ENCODE measurements around the gene SPATA24. TPM values are rescaled to one million over a fixed set of nuclear protein-coding genes. Genes with fewer than 3 reads are reported as not detected.

The SPATA24 gene
- polyA plus RNA-seq, 3 donors, result 1.6 to 3.5 (median 3.2) TPM

DNA sequence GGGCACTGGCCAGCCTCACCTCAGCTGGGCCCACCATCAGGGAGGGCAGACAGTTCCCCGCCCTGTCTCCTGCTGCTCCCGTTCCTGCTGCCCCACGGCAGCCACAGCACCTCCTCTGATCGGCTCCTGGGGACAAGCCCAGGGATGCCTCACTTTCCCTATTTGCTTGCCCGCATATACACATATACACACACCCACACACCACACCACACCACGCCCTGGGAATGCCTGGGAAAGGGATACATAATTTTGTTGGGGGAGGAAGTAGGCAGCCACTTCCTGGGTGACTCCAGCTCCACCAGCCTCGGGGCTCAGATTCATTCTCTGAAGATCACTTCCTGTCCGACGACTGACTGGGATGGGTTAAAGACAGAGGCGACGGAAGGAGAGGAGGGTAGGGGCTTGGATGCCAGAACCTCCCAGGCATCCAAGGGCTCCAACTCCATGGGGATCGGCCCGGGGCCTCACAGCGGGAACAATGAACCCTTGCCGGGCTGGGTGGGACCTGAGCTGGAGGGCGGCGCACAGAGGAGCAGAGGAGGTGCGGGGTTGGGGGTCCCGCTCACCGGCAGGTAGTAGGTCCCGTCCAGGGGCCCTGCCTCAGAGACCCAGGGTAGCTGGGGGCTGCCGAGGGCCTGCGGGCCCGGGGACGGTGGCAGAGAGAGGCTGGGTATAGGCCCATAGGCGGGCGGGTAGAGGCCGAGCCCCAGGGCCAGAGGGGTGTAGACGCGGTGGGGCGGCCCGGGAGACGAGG is 12.1 kb downstream of the SPATA24 start:
- peaks cover 37% of the 10 kb centered on the region for H3K4me1 Mint-ChIP-seq
- intact Hi-C loops (cut with micrococcal nuclease), result no loop called here
- no peaks in the 10 kb centered on the region for H3K79me2 ChIP-seq (ENCODE audit: insufficient read depth, low read length)
- peak overlapping the region; percentile 76 to 92 for H3K4me3 Mint-ChIP-seq
- H3K27ac Mint-ChIP-seq, result peak overlapping the region in 3 of 7 donors; percentile 21 to 47 (median 42)
- H4K20me1 ChIP-seq (ENCODE audit: insufficient read depth, low read length), result no peaks in the 10 kb centered on the region
- TF ChIP-seq, protein P1, sequence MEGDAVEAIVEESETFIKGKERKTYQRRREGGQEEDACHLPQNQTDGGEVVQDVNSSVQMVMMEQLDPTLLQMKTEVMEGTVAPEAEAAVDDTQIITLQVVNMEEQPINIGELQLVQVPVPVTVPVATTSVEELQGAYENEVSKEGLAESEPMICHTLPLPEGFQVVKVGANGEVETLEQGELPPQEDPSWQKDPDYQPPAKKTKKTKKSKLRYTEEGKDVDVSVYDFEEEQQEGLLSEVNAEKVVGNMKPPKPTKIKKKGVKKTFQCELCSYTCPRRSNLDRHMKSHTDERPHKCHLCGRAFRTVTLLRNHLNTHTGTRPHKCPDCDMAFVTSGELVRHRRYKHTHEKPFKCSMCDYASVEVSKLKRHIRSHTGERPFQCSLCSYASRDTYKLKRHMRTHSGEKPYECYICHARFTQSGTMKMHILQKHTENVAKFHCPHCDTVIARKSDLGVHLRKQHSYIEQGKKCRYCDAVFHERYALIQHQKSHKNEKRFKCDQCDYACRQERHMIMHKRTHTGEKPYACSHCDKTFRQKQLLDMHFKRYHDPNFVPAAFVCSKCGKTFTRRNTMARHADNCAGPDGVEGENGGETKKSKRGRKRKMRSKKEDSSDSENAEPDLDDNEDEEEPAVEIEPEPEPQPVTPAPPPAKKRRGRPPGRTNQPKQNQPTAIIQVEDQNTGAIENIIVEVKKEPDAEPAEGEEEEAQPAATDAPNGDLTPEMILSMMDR (IDR thresholded peaks at IDR 0.05), result no peak
- H3K27me3 ChIP-seq (ENCODE audit: control insufficient read depth in 2 of 2, insufficient read depth in 2 of 2, low read length in 2 of 2), result peaks cover 12 to 41% of the 10 kb centered on the region in 2 donors
- WGBS (ENCODE audit: insufficient coverage), result 36% methylated on average over 27 of the region's 33 CpGs
- H3K4me3 ChIP-seq (replicated peaks in 1 of 3; ENCODE audit: low read depth in 2 of 3, low read length in 3 of 3), result peak overlapping the region in 1 of 3 experiments; percentile 82
- H3K27ac ChIP-seq (ENCODE audit: low read depth in 1 of 2, low read length in 2 of 2), result no peak overlapping the region
- H3K27me3 Mint-ChIP-seq (ENCODE audit: low read depth in 3 of 3), result peaks cover 48 to 67% (median 59%) of the 10 kb centered on the region in 3 donors
- peak overlapping the region; percentile 96 for H2AFZ ChIP-seq (ENCODE audit: insufficient read depth, low read depth, low read length, poor library complexity, severe bottlenecking)
- H3K9ac ChIP-seq (ENCODE audit: insufficient read depth, low read length, poor library complexity, severe bottlenecking), result peak overlapping the region; percentile 42
- H3K36me3 ChIP-seq (replicated peaks in 1 of 2; ENCODE audit: control insufficient read depth in 1 of 2, insufficient read depth in 2 of 2, low read length in 2 of 2), result no peaks in the 10 kb centered on the region
- H3K36me3 Mint-ChIP-seq, result peaks cover 5% of the 10 kb centered on the region in 2 donors
- H3K4me1 ChIP-seq (ENCODE audit: control insufficient read depth in 1 of 2, insufficient read depth in 2 of 2, low read length in 2 of 2), result peaks cover 28 to 40% of the 10 kb centered on the region in 2 donors
- peaks cover 0 to 9% (median 5%) of the 10 kb centered on the region in 7 donors for H3K9me3 Mint-ChIP-seq
- no peak for DNase-seq
- peak overlapping the region; percentile 89 for H3K4me2 ChIP-seq (replicated peaks; ENCODE audit: extremely low read depth, low read length, poor library complexity, severe bottlenecking)
- peaks cover 0 to 5% of the 10 kb centered on the region in 2 donors for H3K9me3 ChIP-seq (replicated peaks in 1 of 2; ENCODE audit: control insufficient read depth in 1 of 2, insufficient read depth in 1 of 2, low read length in 2 of 2)

DNA sequence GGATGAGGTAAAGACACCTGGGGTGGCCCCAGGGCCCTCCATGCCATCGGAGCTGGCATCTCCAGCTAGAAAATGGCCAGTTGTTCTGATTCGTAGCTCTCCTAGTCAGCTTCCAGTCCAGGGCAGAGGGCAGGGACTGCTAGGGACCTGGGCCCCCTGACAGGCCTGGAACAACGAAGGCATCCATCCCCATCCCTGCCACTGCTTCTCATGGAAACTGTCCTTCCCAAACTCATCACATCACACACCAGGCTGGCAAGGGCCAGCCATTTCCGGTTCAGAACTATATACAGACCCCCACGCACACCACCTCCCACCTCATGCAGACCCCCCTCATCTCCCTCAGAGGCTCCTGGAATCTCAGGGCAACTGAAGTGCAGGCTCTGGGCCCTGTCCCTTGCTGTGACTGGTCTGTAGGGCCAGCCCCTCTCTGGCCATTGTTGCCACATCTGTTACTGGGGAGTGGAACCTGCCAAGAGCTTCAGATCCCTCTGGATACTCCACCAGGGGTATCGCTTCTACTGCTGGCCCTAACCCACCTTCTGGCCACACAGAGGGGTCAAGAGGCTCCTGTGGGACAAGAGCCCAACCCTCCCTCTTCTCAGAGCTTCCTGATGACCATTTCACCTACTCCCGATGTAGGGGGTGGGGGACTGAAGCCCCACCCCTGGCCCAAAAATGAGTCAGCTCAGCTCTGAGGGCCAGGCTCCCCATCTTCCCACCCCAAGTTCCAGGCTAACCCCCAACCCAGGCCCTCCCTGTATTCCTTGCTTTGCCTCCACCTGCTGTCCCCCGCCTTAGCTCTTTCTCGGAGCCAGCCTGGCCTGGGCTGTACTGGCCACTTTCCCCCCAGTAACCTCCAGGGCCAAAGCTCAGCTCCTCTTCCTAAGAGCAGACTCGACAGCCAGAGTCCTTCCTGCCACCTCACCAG is 13.0 kb downstream of the SPATA24 start:
- H2AFZ ChIP-seq (ENCODE audit: insufficient read depth, low read depth, low read length, poor library complexity, severe bottlenecking), result peak overlapping the region; percentile 96
- peaks cover 30 to 47% of the 10 kb centered on the region in 2 donors for H3K4me1 ChIP-seq (ENCODE audit: control insufficient read depth in 1 of 2, insufficient read depth in 2 of 2, low read length in 2 of 2)
- H3K4me2 ChIP-seq (replicated peaks; ENCODE audit: extremely low read depth, low read length, poor library complexity, severe bottlenecking), result no peak overlapping the region
- DNase-seq, result no peak
- intact Hi-C loops (cut with micrococcal nuclease), result no loop called here
- H3K9ac ChIP-seq (ENCODE audit: insufficient read depth, low read length, poor library complexity, severe bottlenecking), result no peak overlapping the region
- no peaks in the 10 kb centered on the region for H3K79me2 ChIP-seq (ENCODE audit: insufficient read depth, low read length)
- H3K9me3 Mint-ChIP-seq, result peaks cover 0 to 9% (median 5%) of the 10 kb centered on the region in 7 donors
- TF ChIP-seq, protein P1 (IDR thresholded peaks at IDR 0.05), result no peak
- no peak overlapping the region for H3K27ac ChIP-seq (ENCODE audit: low read depth in 1 of 2, low read length in 2 of 2)
- H3K27me3 ChIP-seq (ENCODE audit: control insufficient read depth in 2 of 2, insufficient read depth in 2 of 2, low read length in 2 of 2), result peaks cover 12 to 41% of the 10 kb centered on the region in 2 donors
- no peaks in the 10 kb centered on the region for H3K36me3 ChIP-seq (replicated peaks in 1 of 2; ENCODE audit: control insufficient read depth in 1 of 2, insufficient read depth in 2 of 2, low read length in 2 of 2)
- peak overlapping the region; percentile 76 to 92 for H3K4me3 Mint-ChIP-seq
- H3K4me3 ChIP-seq (replicated peaks in 1 of 3; ENCODE audit: low read depth in 2 of 3, low read length in 3 of 3), result no peak overlapping the region
- H3K27me3 Mint-ChIP-seq (ENCODE audit: low read depth in 3 of 3), result peaks cover 48 to 61% (median 59%) of the 10 kb centered on the region in 3 donors
- peaks cover 42% of the 10 kb centered on the region for H3K4me1 Mint-ChIP-seq
- peak overlapping the region in 3 of 7 donors; percentile 21 to 72 (median 47) for H3K27ac Mint-ChIP-seq
- WGBS (ENCODE audit: insufficient coverage), result 75% methylated on average over 8 of the region's 10 CpGs
- H4K20me1 ChIP-seq (ENCODE audit: insufficient read depth, low read length), result no peaks in the 10 kb centered on the region
- H3K9me3 ChIP-seq (replicated peaks in 1 of 2; ENCODE audit: control insufficient read depth in 1 of 2, insufficient read depth in 1 of 2, low read length in 2 of 2), result peaks cover 0 to 5% of the 10 kb centered on the region in 2 donors
- H3K36me3 Mint-ChIP-seq, result peaks cover 5% of the 10 kb centered on the region in 2 donors

Measured in CD14-positive monocyte (primary cell).